DOHH2 (cell line): ENCODE data around the gene PLEKHG4B.

Experiments
- H3F3A ChIP-seq: fragments of 200-600 bp; sonication (generic), shearing (Covaris generic); 2 replicates; pipeline ENCODE4 v1.6.0; 2016; ENCODE audit warnings: antibody characterized with exemption, mild to moderate bottlenecking; ENCODE audit not compliant: control insufficient read depth, insufficient read depth
- H3K27ac ChIP-seq: fragments of 200-600 bp; sonication (generic); 2 replicates; pipeline ENCODE4 v1.5.1; 2014; ENCODE audit warnings: low read depth, mild to moderate bottlenecking, low read length, moderate library complexity
- H3K27me3 ChIP-seq: fragments of 200-600 bp; sonication (generic); 2 replicates; pipeline ENCODE4 v1.6.1; 2014; ENCODE audit warnings: mild to moderate bottlenecking, low read length, mixed read lengths; ENCODE audit not compliant: control insufficient read depth
- H3K36me3 ChIP-seq: fragments of 200-600 bp; sonication (generic); 2 replicates; pipeline ENCODE4 v1.6.1; 2014; ENCODE audit warnings: mild to moderate bottlenecking, low read length, moderate library complexity, mixed read lengths; ENCODE audit not compliant: control insufficient read depth
- H3K4me1 ChIP-seq: fragments of 200-600 bp; sonication (generic); 2 replicates; pipeline ENCODE4 v1.6.1; 2014; ENCODE audit warnings: mild to moderate bottlenecking, low read length, mixed read lengths; ENCODE audit not compliant: control insufficient read depth
- H3K4me2 ChIP-seq: fragments of 200-600 bp; sonication (generic); 2 replicates; pipeline ENCODE4 v1.6.0; 2014; ENCODE audit warnings: mild to moderate bottlenecking, low read length, moderate library complexity
- H3K4me3 ChIP-seq: fragments of 200-600 bp; sonication (generic); 2 replicates; pipeline ENCODE4 v1.5.1; 2014; ENCODE audit warnings: mild to moderate bottlenecking, low read length, mixed read lengths
- H3K79me2 ChIP-seq: fragments of 200-600 bp; sonication (generic); 2 replicates; pipeline ENCODE4 v1.6.1; 2014; ENCODE audit warnings: mild to moderate bottlenecking, low read length, mixed read lengths; ENCODE audit not compliant: control insufficient read depth
- H3K9me2 ChIP-seq: fragments of 200-600 bp; sonication (generic); replicated peaks from 2 replicates; pipeline ENCODE4 v1.6.1; 2014; ENCODE audit warnings: mild to moderate bottlenecking, low read length, mixed read lengths; ENCODE audit not compliant: control insufficient read depth
- H3K9me3 ChIP-seq: fragments of 200-600 bp; sonication (generic); 2 replicates; pipeline ENCODE4 v1.6.1; 2014; ENCODE audit warnings: antibody characterized with exemption, low read length, mixed read lengths; ENCODE audit not compliant: control insufficient read depth, insufficient read depth
- H4K20me1 ChIP-seq: fragments of 200-600 bp; sonication (generic); 2 replicates; pipeline ENCODE4 v1.6.0; 2014; ENCODE audit warnings: low read depth, mild to moderate bottlenecking, antibody characterized with exemption, low read length, moderate library complexity; ENCODE audit not compliant: control insufficient read depth, insufficient read depth
- EZH2phosphoT487 ChIP-seq: fragments of 200-600 bp; sonication (generic); IDR thresholded peaks from 2 replicates; pipeline ENCODE4 v1.6.1; 2017; ENCODE audit warnings: borderline replicate concordance, mild to moderate bottlenecking, antibody characterized with exemption, low read length, moderate library complexity, mixed read lengths
- TF ChIP-seq, protein P1 (sequence below): fragments of 200-600 bp; sonication (generic); IDR thresholded peaks from one replicate; pipeline ENCODE4 v1.5.1; 2014; ENCODE audit warnings: antibody characterized with exemption, mild to moderate bottlenecking, low read depth, low read length; ENCODE audit not compliant: poor library complexity, severe bottlenecking

The PLEKHG4B gene

DNA sequence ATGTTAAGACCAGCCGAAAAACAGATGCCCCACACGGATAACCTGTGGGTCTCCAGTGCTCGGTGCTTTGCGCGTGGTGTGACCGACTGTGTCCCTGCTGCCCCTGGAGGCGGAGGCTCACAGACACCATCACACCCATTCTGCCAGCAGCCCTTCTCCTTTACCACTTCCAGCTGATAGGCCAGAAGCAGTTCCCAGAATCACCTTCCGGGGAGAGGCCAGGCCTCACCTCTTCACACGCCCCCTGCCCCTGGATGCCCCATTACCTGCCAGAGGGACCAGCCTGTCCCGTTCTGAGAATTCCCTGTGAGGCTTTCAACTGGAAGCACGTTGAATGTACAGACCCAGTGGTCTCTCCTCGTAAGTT is 77.7 kb downstream of the PLEKHG4B start:
- Histone ChIP-seq H3K4me2 (no peak overlapping the region), H3K27ac (no peak overlapping the region), H3F3A (no peaks in the 10 kb centered on the region)

DNA sequence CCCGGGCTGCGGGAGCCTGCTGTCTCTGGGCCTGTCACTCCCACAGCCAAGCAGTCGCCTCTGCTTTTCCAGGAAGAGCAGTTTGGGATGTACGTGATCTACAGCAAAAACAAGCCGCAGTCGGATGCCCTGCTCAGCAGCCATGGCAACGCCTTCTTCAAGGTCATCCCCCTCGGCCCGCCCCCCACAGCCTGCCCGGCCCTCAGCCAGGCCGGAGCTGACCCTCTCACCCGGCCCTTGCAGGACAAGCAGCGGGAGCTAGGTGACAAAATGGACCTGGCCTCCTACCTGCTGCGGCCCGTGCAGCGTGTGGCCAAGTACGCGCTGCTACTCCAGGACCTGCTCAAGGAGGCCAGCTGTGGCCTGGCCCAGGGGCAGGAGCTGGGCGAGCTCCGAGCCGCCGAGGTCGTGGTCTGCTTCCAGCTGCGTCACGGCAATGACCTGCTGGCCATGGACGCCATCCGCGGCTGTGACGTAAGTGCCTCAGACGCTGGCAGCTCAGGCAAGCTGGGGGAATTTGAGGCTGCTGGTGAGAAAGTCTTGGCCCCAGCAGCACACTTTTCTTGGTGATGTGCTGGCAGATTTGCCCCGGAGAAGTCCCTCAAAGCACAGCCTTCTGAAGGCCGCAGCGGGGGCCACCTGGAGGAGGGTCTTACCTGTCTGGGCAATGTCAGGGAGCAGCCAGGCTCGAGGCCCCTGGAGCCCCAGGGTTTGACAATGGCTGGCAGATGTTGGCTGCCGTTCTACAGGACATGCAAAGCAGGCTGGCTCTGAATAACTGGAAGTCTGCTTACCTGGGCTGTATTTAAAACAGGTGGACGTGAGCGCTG is 79.2 kb downstream of the PLEKHG4B start:
- no peak overlapping the region for H3K27ac ChIP-seq
- no peaks in the 10 kb centered on the region for H3K79me2 ChIP-seq
- H3F3A ChIP-seq = no peaks in the 10 kb centered on the region
- no peaks in the 10 kb centered on the region for H4K20me1 ChIP-seq
- H3K9me3 ChIP-seq = no peaks in the 10 kb centered on the region
- H3K9me2 ChIP-seq = no peaks in the 10 kb centered on the region
- TF ChIP-seq, protein P1, sequence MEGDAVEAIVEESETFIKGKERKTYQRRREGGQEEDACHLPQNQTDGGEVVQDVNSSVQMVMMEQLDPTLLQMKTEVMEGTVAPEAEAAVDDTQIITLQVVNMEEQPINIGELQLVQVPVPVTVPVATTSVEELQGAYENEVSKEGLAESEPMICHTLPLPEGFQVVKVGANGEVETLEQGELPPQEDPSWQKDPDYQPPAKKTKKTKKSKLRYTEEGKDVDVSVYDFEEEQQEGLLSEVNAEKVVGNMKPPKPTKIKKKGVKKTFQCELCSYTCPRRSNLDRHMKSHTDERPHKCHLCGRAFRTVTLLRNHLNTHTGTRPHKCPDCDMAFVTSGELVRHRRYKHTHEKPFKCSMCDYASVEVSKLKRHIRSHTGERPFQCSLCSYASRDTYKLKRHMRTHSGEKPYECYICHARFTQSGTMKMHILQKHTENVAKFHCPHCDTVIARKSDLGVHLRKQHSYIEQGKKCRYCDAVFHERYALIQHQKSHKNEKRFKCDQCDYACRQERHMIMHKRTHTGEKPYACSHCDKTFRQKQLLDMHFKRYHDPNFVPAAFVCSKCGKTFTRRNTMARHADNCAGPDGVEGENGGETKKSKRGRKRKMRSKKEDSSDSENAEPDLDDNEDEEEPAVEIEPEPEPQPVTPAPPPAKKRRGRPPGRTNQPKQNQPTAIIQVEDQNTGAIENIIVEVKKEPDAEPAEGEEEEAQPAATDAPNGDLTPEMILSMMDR = no peak
- no peak for TF ChIP-seq EZH2phosphoT487
- H3K4me1 ChIP-seq = no peaks in the 10 kb centered on the region
- H3K4me2 ChIP-seq = no peak overlapping the region
- H3K4me3 ChIP-seq = no peak overlapping the region
- H3K36me3 ChIP-seq = no peaks in the 10 kb centered on the region
- no peaks in the 10 kb centered on the region for H3K27me3 ChIP-seq

More for the DNA sequence above, 77.7 kb downstream of the PLEKHG4B start:
- no peaks in the 10 kb centered on the region for H3K9me3 ChIP-seq
- H3K36me3 ChIP-seq = no peaks in the 10 kb centered on the region
- no peaks in the 10 kb centered on the region for H3K79me2 ChIP-seq
- TF ChIP-seq EZH2phosphoT487 = no peak
- TF ChIP-seq, protein P1 = no peak
- no peaks in the 10 kb centered on the region for H3K4me1 ChIP-seq
- H4K20me1 ChIP-seq = no peaks in the 10 kb centered on the region
- no peaks in the 10 kb centered on the region for H3K9me2 ChIP-seq
- H3K27me3 ChIP-seq = no peaks in the 10 kb centered on the region
- no peak overlapping the region for H3K4me3 ChIP-seq

DNA sequence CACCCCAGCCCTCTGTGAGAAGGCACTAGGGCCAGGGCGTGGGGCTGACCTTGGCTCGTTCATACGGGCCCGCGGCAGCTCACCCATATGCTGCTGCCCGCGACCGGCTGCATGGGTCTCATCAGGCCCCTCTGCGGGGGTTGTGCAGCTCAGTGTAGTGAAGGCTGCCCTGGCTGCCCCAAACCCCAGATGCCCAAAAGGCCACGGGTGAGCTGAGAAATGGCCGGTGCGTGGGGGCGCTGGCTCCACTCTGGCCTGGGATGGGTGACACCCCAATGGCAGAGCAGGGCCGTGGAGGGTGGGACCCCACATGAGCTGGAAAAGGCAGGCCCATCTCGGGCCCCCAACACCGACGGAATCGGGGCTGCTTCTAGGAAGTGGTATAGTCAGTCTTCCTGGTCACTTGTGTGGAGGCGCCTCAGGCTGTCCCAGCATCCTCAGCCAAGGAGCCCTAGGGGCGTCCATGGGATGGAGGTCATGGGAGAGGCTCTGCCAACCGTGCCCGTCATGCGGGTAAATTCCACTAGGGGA is 79.9 kb downstream of the PLEKHG4B start:
- H3K4me2 ChIP-seq = no peak overlapping the region
- no peaks in the 10 kb centered on the region for H3K27me3 ChIP-seq
- H4K20me1 ChIP-seq = no peaks in the 10 kb centered on the region
- no peaks in the 10 kb centered on the region for H3K36me3 ChIP-seq
- H3K9me2 ChIP-seq = no peaks in the 10 kb centered on the region
- H3F3A ChIP-seq = no peaks in the 10 kb centered on the region
- H3K27ac ChIP-seq = no peak overlapping the region
- H3K4me3 ChIP-seq = no peak overlapping the region
- H3K79me2 ChIP-seq = no peaks in the 10 kb centered on the region
- TF ChIP-seq EZH2phosphoT487 = no peak
- TF ChIP-seq, protein P1 = no peak
- H3K9me3 ChIP-seq = no peaks in the 10 kb centered on the region
- H3K4me1 ChIP-seq = no peaks in the 10 kb centered on the region
